SK-N-SH treated with all-trans-retinoic acid at 6 μM for 48 hours (cell line): ENCODE data around the gene HHATL.

ENCODE experiments used
- BACH2 ChIP-seq: fragments of 250-450 bp; sonication (Bioruptor Pico); IDR thresholded peaks from 2 replicates; pipeline ENCODE4 v1.9.0; 2021; ENCODE audit warnings: mild to moderate bottlenecking, borderline replicate concordance
- CREB5 ChIP-seq: fragments of 250-450 bp; sonication (Bioruptor Pico); IDR thresholded peaks from 2 replicates; pipeline ENCODE4 v1.5.1; 2020; ENCODE audit warnings: low read depth, mild to moderate bottlenecking, moderate library complexity
- CSRNP3 ChIP-seq: fragments of 250-450 bp; sonication (Bioruptor Pico); IDR thresholded peaks from 2 replicates; pipeline ENCODE4 v1.5.1; 2021; ENCODE audit warnings: mild to moderate bottlenecking, moderate library complexity
- RARB ChIP-seq: fragments of 250-450 bp; sonication (Bioruptor Pico); IDR thresholded peaks from 2 replicates; pipeline ENCODE4 v1.8.0; 2021; ENCODE audit warnings: mild to moderate bottlenecking, moderate library complexity
- SNAI2 ChIP-seq: fragments of 250-450 bp; sonication (Bioruptor Pico); IDR thresholded peaks from 2 replicates; pipeline ENCODE4 v1.5.0; 2020; ENCODE audit warnings: mild to moderate bottlenecking, moderate library complexity
- TCF4 ChIP-seq: fragments of 250-450 bp; sonication (Bioruptor Pico); IDR thresholded peaks from 2 replicates; pipeline ENCODE4 v1.8.0; 2021; ENCODE audit warnings: mild to moderate bottlenecking, moderate library complexity, borderline replicate concordance
- ZC3H10 ChIP-seq: fragments of 250-450 bp; sonication (Bioruptor Pico); IDR thresholded peaks from 2 replicates; pipeline ENCODE4 v1.5.1; 2021; ENCODE audit warnings: mild to moderate bottlenecking, moderate library complexity
- ZFP3 ChIP-seq: fragments of 250-450 bp; sonication (Bioruptor Pico); IDR thresholded peaks from 2 replicates; pipeline ENCODE4 v1.5.0; 2020; ENCODE audit warnings: mild to moderate bottlenecking, moderate library complexity
- ZFP30 ChIP-seq: fragments of 450-650 bp; formaldehyde crosslinking; IDR thresholded peaks from 2 replicates; pipeline ENCODE4 v1.5.0; 2022; ENCODE audit warnings: mild to moderate bottlenecking, moderate library complexity
- TF ChIP-seq, protein P1 (sequence below): fragments of 250-450 bp; sonication (Bioruptor Pico); IDR thresholded peaks from 2 replicates; pipeline ENCODE4 v1.8.0; 2021; ENCODE audit warnings: low read depth, mild to moderate bottlenecking, moderate library complexity, borderline replicate concordance

GRCh38 chr3:42670051-42670576 is 32.5 kb downstream of the HHATL start:
- no peak for TF ChIP-seq TCF4 (CRISPR knock-in tag)
- TF ChIP-seq CSRNP3 (CRISPR knock-in tag): no peak
- no peak for TF ChIP-seq CREB5
- TF ChIP-seq RARB (CRISPR knock-in tag): no peak
- no peak for TF ChIP-seq BACH2 (CRISPR knock-in tag)
- no peak for TF ChIP-seq SNAI2
- no peak for TF ChIP-seq ZFP30 (CRISPR knock-in tag)
- no peak for TF ChIP-seq ZFP3 (CRISPR knock-in tag)
- no peak for TF ChIP-seq ZC3H10 (CRISPR knock-in tag)
- TF ChIP-seq, protein P1, sequence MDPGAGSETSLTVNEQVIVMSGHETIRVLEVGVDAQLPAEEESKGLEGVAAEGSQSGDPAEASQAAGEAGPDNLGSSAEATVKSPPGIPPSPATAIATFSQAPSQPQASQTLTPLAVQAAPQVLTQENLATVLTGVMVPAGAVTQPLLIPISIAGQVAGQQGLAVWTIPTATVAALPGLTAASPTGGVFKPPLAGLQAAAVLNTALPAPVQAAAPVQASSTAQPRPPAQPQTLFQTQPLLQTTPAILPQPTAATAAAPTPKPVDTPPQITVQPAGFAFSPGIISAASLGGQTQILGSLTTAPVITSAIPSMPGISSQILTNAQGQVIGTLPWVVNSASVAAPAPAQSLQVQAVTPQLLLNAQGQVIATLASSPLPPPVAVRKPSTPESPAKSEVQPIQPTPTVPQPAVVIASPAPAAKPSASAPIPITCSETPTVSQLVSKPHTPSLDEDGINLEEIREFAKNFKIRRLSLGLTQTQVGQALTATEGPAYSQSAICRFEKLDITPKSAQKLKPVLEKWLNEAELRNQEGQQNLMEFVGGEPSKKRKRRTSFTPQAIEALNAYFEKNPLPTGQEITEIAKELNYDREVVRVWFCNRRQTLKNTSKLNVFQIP (CRISPR knock-in tag): no peak
